GM19025 (cell line): Measurements from ENCODE around the gene DNAH7.
"Not testable (repeated sequence)": the region's sequence is repeated elsewhere in the genome, so short reads cannot be mapped to it uniquely, and the experiment has no call there.

Experiments used
- ATAC-seq: cut with Tn5 transposase; IDR thresholded peaks from one replicate; pipeline ENCODE4 v1.9.1; 2021; ENCODE audit warnings: mild to moderate bottlenecking, low read depth, moderate library complexity; ENCODE audit not compliant: unreplicated experiment

DNAH7 gene

GRCh38 chr2:195734931-195735330 is 333.7 kb downstream of the DNAH7 start:
- no peak for ATAC-seq

- no peak for ATAC-seq
Measured at GRCh38 chr2:195734395-195734794, 334.2 kb downstream of the DNAH7 start.

- ATAC-seq = no peak
Measured at GRCh38 chr2:195733831-195734230, 334.8 kb downstream of the DNAH7 start.

DNA sequence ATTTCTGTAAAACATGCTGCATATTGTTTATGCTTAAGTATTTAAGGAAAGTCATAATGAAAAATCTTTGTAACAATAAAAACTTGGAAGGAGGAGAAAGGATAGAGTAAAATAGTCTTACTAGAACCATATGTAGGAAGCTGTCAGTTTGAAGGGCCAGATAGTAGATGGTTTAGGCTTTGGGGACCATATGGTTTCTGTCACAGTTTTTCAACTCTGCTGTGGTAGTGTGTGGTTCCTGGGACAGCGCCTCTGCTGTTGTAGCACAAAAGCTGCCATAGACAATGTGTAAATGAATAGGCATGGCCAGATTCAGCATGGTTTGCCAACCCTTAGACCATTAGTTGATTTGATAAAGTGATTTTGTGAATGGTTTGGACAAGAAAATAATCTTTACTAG is 336.1 kb downstream of the DNAH7 start:
- no peak for ATAC-seq

GRCh38 chr2:195730912-195731311 is 337.7 kb downstream of the DNAH7 start:
- ATAC-seq = no peak

DNA sequence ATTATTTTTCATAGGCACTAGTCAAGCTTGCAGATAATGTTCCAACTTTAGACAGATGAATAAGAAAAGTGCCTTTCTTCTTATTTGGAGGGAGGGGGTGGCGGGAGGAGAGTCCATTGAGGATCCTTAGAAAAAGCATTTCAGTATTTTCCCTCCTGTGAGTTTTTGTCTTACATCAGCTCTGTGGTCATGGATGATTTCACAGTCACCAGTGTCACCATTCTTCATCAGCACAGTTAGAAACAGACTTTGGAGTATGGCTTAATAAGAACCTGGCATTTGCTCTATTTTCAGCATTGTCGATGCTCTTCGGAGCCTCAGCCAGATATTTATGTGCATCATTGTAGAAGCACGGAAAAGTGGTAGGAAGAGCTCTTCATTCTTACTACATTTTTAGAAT is 341.5 kb downstream of the DNAH7 start:
- no peak for ATAC-seq

DNA sequence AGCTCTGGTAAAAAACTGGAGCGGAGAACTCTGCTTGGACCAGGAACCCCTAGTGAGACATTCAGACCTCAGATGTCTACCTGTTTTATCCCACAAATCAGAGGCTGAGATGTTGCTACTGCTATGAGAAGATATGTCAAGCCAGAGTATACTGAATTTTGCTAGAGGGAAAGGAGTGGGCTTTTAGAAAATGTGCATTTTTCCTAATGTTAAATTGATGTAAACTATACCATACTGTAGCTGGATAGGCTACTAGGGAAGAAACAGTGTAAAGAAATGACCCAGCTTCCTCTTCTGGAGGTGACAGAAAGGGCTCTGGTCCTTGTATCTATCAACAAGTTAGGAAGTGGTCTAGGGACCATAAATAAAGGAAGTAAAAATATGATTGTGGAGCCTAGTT is 346.6 kb downstream of the DNAH7 start:
- no peak for ATAC-seq

GRCh38 chr2:195721042-195721441 is 347.6 kb downstream of the DNAH7 start:
- no peak for ATAC-seq

DNA sequence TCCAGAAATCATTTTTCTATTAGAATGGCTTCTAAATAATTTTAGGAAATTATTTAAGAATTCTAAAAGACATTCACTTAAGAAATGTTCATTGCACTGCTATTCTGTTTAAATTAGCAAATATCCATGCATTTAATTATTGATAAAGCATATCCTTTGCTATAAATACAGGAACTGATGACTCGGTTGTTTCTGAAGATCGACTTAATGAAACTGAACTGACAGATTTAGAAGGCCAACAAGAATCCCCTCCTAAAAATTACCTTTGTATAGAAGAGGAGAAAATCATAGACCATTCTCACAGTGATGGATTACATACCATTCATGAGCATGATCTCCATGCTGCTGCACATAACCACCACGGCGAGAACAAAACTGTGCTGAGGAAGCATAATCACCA is 352.2 kb downstream of the DNAH7 start:
- ATAC-seq = no peak

GRCh38 chr2:195711478-195711877 is 357.2 kb downstream of the DNAH7 start:
- ATAC-seq = peak; percentile 84

GRCh38 chr2:195709901-195710806 is 358.5 kb downstream of the DNAH7 start:
- ATAC-seq = no peak

- no peak for ATAC-seq
Measured at GRCh38 chr2:195706161-195706900, 362.3 kb downstream of the DNAH7 start.

DNA sequence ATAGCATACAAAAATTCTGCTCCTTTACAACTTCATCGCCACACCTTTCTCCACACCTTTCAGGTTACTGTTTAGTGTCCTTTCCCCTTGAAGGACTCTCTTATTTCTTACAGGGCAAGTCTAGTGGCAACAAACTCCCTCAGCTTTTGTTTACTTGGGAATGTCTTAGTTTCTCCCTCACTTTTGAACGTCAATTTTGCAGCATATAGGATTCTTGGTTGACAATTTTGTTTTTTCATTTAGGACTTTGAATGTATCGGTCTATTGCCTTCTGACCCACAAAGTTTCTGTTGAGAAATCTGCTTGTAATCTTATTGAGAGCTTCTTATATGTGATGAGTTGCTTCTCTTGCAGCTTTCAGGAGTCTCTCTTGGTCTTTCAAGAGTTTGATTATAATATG is 368.2 kb downstream of the DNAH7 start:
- ATAC-seq = no peak

GRCh38 chr2:195697681-195698220 is 370.9 kb downstream of the DNAH7 start:
- ATAC-seq = no peak

- no peak for ATAC-seq
Measured at GRCh38 chr2:195696012-195696411, 372.6 kb downstream of the DNAH7 start.

- ATAC-seq = no peak
Measured at GRCh38 chr2:195695002-195695631, 373.5 kb downstream of the DNAH7 start.

DNA sequence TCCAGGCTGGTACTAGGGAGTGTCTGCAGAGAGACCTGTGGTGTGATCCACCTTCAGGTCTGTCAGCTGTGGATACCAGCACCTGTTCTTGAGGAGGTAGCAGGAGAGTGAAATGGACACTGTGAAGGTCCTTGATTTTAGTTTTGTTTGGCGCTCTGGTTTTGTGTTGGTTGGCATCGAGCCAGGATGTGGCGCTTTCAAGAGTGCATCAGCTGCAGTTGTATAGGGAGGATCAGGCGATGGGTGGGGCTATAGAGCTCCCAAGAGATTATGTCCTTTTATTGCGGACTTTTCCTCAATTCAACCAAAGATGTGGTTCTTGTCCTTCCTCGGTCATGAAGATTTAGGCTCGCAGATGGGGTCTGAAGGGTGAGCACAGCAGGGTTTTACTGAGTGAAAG is 374.1 kb downstream of the DNAH7 start:
- no peak for ATAC-seq

- not testable (repeated sequence) for ATAC-seq
Measured at GRCh38 chr2:195692531-195692930, 376.1 kb downstream of the DNAH7 start.
